PC-9 (cell line): Measurements from ENCODE around the gene IL11. TPM values are rescaled to one million over a fixed set of nuclear protein-coding genes. Genes with fewer than 3 reads are reported as not detected.
"Not testable (repeated sequence)": the region's sequence is repeated elsewhere in the genome, so short reads cannot be mapped to it uniquely, and the experiment has no call there.

Experiments used
- BruUV-seq: library from RNA; stranded (reverse); fragments of 400-500 nt; replicated peaks from 2 replicates; lab custom pipeline; 2021; lab: Mats Ljungman, UMichigan
- CTCF ChIA-PET: fragments of 300-600 bp; sonication (Branson Sonifier 250); formaldehyde crosslinking; loops from one replicate; lab custom pipeline; 2022; ENCODE audit warnings: antibody characterized with exemption; lab: Charles Lee
- POLR2A ChIA-PET: fragments of 300-600 bp; sonication (Branson Sonifier 250); formaldehyde crosslinking; loops from one replicate; lab custom pipeline; 2022; ENCODE audit warnings: antibody characterized with exemption; ENCODE audit not compliant: unreplicated experiment; lab: Charles Lee
- DNase-seq, 2 experiments: peaks; one replicate each; pipeline versions ENCODE4 v3.0.0 to v3.0.0-alpha.2; 2015 to 2022; ENCODE audit warnings: mixed read lengths in 1 of 2
- H2AFZ ChIP-seq: fragments of 200-600 bp; sonication (generic); 2 replicates; pipeline ENCODE4 v1.8.1; 2017; ENCODE audit warnings: antibody characterized with exemption
- H3F3A ChIP-seq: fragments of 200-600 bp; sonication (generic); 2 replicates; pipeline ENCODE4 v1.8.1; 2017; ENCODE audit warnings: antibody characterized with exemption, mild to moderate bottlenecking, low read depth; ENCODE audit not compliant: insufficient read depth
- H3K27ac ChIP-seq: fragments of 200-600 bp; sonication (generic); 2 replicates; pipeline ENCODE4 v1.6.1; 2016; ENCODE audit warnings: mixed run types
- H3K27me3 ChIP-seq: fragments of 200-600 bp; sonication (generic); 2 replicates; pipeline ENCODE4 v1.6.1; 2016; ENCODE audit warnings: low read depth, mixed run types; ENCODE audit not compliant: insufficient read depth
- H3K36me3 ChIP-seq: fragments of 200-600 bp; sonication (generic); 2 replicates; pipeline ENCODE4 v1.6.1; 2016; ENCODE audit warnings: low read depth, mixed run types
- H3K4me1 ChIP-seq: fragments of 200-600 bp; sonication (generic); replicated peaks from 2 replicates; pipeline ENCODE4 v1.6.1; 2016; ENCODE audit warnings: mixed run types; ENCODE audit not compliant: insufficient read depth
- H3K4me2 ChIP-seq: fragments of 200-600 bp; sonication (generic); 2 replicates; pipeline ENCODE4 v1.6.1; 2017; ENCODE audit warnings: mixed run types
- H3K4me3 ChIP-seq: fragments of 200-600 bp; sonication (generic); 2 replicates; pipeline ENCODE4 v1.6.1; 2016; ENCODE audit warnings: mixed run types
- H3K79me2 ChIP-seq: fragments of 200-600 bp; sonication (generic); 2 replicates; pipeline ENCODE4 v1.6.1; 2017; ENCODE audit warnings: low read depth, mixed run types
- H3K9me2 ChIP-seq: fragments of 200-600 bp; sonication (generic); 2 replicates; pipeline ENCODE4 v1.8.1; 2017; ENCODE audit warnings: mild to moderate bottlenecking; ENCODE audit not compliant: insufficient read depth
- H3K9me3 ChIP-seq: fragments of 200-600 bp; sonication (generic); 2 replicates; pipeline ENCODE4 v1.8.1; 2016; ENCODE audit warnings: low read depth; ENCODE audit not compliant: insufficient read depth
- H4K20me1 ChIP-seq: fragments of 200-600 bp; sonication (generic); 2 replicates; pipeline ENCODE4 v1.8.1; 2017; ENCODE audit not compliant: insufficient read depth
- EZH2 ChIP-seq: fragments of 200-600 bp; sonication (generic); IDR thresholded peaks from 2 replicates; pipeline ENCODE4 v1.8.0; 2017; ENCODE audit warnings: antibody characterized with exemption, low read depth
- intact Hi-C: fragments of 100-400 bp; cut with micrococcal nuclease; formaldehyde crosslinking; loops from one replicate; pipeline ENCODE4 v1.10.0; 2022; ENCODE audit not compliant: unreplicated experiment
- total RNA-seq: library from RNA; stranded (reverse); gene quantifications from 2 replicates; pipeline ENCODE4 v1.2.3, GENCODE V29; 2021
- TF ChIP-seq, protein P1 (sequence below): fragments of 200-600 bp; sonication (generic); conservative IDR thresholded peaks from 2 replicates; pipeline ENCODE4 v1.6.1; 2017; ENCODE audit warnings: mixed run types, antibody characterized with exemption, mild to moderate bottlenecking, moderate library complexity

The IL11 gene
- total RNA-seq, 1 experiment from 2014 or later = 4.1 TPM

DNA sequence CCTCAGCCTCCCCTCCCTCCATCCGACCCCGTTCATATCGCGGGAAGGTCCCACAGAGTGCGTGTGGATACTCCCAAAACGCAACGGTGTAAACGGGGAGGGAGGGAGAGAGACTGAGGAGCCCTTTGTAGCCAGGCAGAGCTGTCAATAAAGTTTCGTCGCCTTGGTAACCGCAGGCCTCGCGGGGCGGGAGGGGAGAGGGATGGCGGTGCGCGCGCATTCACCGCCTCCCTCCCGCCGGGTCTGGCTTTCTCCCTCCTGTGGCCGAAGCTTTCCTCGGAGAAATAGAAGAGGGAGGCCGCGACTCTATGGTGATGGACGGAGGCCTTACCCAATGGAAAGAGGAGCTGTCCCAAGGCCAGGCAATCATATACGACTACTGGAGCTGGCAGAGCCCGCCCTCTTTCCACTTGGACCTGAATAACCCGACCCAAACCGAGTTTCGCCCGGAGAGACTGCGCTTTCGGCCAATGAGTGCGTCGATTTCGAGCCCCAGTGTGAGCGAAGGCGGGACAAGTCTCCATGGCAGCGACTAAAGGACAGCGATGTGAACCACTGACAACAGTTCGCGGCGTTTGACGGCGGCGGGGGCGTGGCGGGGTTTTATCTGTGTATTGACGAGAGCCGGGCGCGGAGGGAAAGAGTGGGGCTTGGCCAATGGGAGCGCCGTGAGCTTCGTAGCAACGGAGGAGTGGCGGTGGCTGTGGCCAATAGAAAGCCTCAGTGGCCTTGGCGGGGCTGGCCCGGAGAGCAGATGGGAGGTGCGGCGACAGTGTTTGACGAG is 31.0 kb downstream of the IL11 start, which contains the start of gene KMT5C:
Gene KMT5C, plus strand, starts transcription at position 772 of the 784 bp plus-strand sequence. CDS start 2,061 bp downstream, outside the sequence.
- Histone ChIP-seq H3F3A (peaks cover 19% of the 10 kb centered on the region; the same call in 1 of the 2 replicates), H3K4me1 (peaks cover 14% of the 10 kb centered on the region), H3K79me2 (peaks cover 22% of the 10 kb centered on the region), H3K27ac (peak within 1 kb of the TSS; percentile 97), H3K9me3 (no peaks in the 10 kb centered on the region), H3K36me3 (0 out of 2 replicates have a peak, but pooled peaks cover 5% of the 10 kb centered on the region), H3K9me2 (no peaks in the 10 kb centered on the region), H3K4me3 (peak within 1 kb of the TSS; percentile 86), H2AFZ (peak within 1 kb of the TSS; percentile 77), H3K27me3 (no peaks in the 10 kb centered on the region), H4K20me1 (peaks cover 11% of the 10 kb centered on the region), H3K4me2 (peak within 1 kb of the TSS; percentile 99)
- TF ChIP-seq, protein P1, sequence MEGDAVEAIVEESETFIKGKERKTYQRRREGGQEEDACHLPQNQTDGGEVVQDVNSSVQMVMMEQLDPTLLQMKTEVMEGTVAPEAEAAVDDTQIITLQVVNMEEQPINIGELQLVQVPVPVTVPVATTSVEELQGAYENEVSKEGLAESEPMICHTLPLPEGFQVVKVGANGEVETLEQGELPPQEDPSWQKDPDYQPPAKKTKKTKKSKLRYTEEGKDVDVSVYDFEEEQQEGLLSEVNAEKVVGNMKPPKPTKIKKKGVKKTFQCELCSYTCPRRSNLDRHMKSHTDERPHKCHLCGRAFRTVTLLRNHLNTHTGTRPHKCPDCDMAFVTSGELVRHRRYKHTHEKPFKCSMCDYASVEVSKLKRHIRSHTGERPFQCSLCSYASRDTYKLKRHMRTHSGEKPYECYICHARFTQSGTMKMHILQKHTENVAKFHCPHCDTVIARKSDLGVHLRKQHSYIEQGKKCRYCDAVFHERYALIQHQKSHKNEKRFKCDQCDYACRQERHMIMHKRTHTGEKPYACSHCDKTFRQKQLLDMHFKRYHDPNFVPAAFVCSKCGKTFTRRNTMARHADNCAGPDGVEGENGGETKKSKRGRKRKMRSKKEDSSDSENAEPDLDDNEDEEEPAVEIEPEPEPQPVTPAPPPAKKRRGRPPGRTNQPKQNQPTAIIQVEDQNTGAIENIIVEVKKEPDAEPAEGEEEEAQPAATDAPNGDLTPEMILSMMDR = no peak
- no peak for TF ChIP-seq EZH2
- intact Hi-C loops = loop anchor here (1.0 to 2.0 kb wide), 8 partner anchors 13 to 876 kb away; partner anchors contain the start of genes DNAAF3, LENG9, PPP1R12C and RPL28
- no TSS peak for BruUV-seq
- POLR2A ChIA-PET = interaction anchor here (0.5 to 1.8 kb wide), 20 partner anchors 12 to 1472 kb away, joined by 3 to 58 read pairs (median 4); partner anchors contain the start of genes HSPBP1, MYADM, TMEM238 and UBE2S
- DNase-seq = peak; percentile 100
- CTCF ChIA-PET = interaction anchor here (0.6 to 2.4 kb wide), 9 partner anchors 11 to 352 kb away, joined by 3 to 12 read pairs (median 3); partner anchors contain the start of genes HSPBP1 and TMEM238

DNA sequence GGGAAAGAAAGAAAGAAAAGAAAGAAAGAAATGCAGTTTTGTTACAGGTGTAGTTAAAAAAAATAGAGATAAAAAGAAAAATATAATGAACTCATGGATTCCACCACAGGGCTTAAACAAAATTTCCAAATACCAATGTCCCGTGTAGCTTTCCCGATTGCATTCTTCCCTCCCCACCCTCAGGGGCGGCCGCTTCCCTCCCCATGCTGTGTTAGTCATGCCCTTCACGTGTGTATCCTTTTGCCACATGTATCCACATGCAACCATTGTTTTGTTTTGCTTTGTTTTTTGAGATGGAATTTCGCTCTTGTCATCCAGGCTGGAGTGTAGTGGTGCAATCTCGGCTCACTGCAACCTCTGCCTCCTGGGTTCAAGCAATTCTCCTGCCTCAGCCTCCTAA is 34.2 kb downstream of the IL11 start:
- H3K9me2 ChIP-seq = no peaks in the 10 kb centered on the region
- no peaks in the 10 kb centered on the region for H3K9me3 ChIP-seq
- no TSS peak for BruUV-seq
- DNase-seq = peak in 1 of 2 experiments; percentile 32
- H3F3A ChIP-seq = peaks cover 32% of the 10 kb centered on the region; the same call in 1 of the 2 replicates
- no peaks in the 10 kb centered on the region for H4K20me1 ChIP-seq
- intact Hi-C loops = no loop called here
- H3K4me2 ChIP-seq = no peak overlapping the region
- no peaks in the 10 kb centered on the region for H3K36me3 ChIP-seq
- CTCF ChIA-PET = interaction anchor here (0.6 kb wide), 1 partner anchor 90 kb away, joined by 6 read pairs; no protein-coding TSS in a partner anchor
- no peak overlapping the region for H2AFZ ChIP-seq
- H3K4me3 ChIP-seq = no peak overlapping the region
- no peak overlapping the region for H3K27ac ChIP-seq
- H3K27me3 ChIP-seq = no peaks in the 10 kb centered on the region
- H3K79me2 ChIP-seq = peaks cover 11% of the 10 kb centered on the region
- POLR2A ChIA-PET = no interaction called here
- H3K4me1 ChIP-seq = peaks cover 8% of the 10 kb centered on the region
- TF ChIP-seq, protein P1 = no peak
- TF ChIP-seq EZH2 = no peak

DNA sequence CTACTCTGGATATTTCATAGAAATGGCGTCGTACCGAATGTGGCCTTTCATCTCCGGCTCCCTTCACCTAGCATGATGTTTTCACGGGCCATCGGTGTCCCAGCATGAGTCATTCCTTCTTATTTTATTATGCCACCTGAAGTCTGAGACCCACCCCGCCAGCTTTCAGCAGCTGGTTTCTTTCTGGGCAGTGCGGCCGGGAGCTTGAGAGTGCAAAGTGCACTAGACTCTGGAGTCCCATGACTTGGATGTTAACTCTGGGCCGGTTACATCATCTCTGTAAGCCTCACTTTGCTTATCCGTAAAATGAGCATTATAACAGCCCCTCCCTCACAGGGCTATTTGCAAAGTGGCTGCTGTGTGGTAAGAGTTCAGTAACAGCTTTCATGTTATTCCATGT is 36.4 kb downstream of the IL11 start:
- no peaks in the 10 kb centered on the region for H3K27me3 ChIP-seq
- CTCF ChIA-PET = no interaction called here
- H3K4me3 ChIP-seq = no peak overlapping the region
- BruUV-seq = no TSS peak
- intact Hi-C loops = no loop called here
- H3K36me3 ChIP-seq = no peaks in the 10 kb centered on the region
- no peaks in the 10 kb centered on the region for H3K79me2 ChIP-seq
- no peak for DNase-seq
- H3K4me2 ChIP-seq = no peak overlapping the region
- H3K27ac ChIP-seq = no peak overlapping the region
- H3K4me1 ChIP-seq = peaks cover 17% of the 10 kb centered on the region
- peaks cover 30% of the 10 kb centered on the region; the same call in 1 of the 2 replicates for H3F3A ChIP-seq
- H2AFZ ChIP-seq = no peak overlapping the region
- no peaks in the 10 kb centered on the region for H3K9me3 ChIP-seq
- no peaks in the 10 kb centered on the region for H3K9me2 ChIP-seq
- H4K20me1 ChIP-seq = no peaks in the 10 kb centered on the region
- TF ChIP-seq, protein P1 = no peak
- TF ChIP-seq EZH2 = no peak
- POLR2A ChIA-PET = interaction anchor here (0.5 to 0.7 kb wide), 3 partner anchors 12 to 386 kb away, joined by 3 to 14 read pairs (median 5); partner anchors contain the start of gene NLRP7

DNA sequence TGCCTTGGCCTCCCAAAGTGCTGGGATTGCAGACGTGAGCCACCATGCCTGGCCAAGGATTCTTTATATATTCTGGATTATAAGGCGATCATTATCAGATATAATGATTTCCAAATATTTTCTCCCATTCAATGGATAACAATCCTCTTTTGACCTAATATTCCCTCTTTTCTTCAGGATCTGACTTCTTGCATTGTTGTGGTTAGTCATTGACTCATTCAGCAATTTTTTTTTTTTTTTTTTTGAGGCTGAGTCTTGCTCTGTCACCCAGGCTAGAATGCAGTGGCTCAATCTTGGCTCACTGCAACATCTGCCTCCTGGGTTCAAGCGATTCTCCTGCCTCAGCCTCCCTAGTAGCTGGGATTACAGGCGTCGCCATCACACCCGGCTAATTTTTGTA is 40.5 kb downstream of the IL11 start:
- Histone ChIP-seq H3K4me1 (peaks cover 17% of the 10 kb centered on the region), H3F3A (peaks cover 35% of the 10 kb centered on the region; the same call in 1 of the 2 replicates)
- H3K79me2 ChIP-seq, H3K4me3 ChIP-seq, CTCF ChIA-PET, H3K4me2 ChIP-seq, H3K36me3 ChIP-seq, BruUV-seq, H3K27me3 ChIP-seq, H2AFZ ChIP-seq, H3K9me2 ChIP-seq, intact Hi-C loops, H3K9me3 ChIP-seq, H3K27ac ChIP-seq, H4K20me1 ChIP-seq: not testable (repeated sequence)
- POLR2A ChIA-PET = interaction anchor here (0.8 kb wide), 1 partner anchor 1727 kb away, joined by 14 read pairs; no protein-coding TSS in a partner anchor
- peak in 1 of 2 experiments; percentile 59 for DNase-seq
